ENCODE measurements around the gene VASH2. TPM values are rescaled to one million over a fixed set of nuclear protein-coding genes. Genes with fewer than 3 reads are reported as not detected.
A peak's percentile ranks its signal among the peaks of the same experiment; 100 is the strongest.

VASH2 gene
- total RNA-seq, 6 experiments from 2014 or later = 0.10 TPM; not detected in 5

DNA sequence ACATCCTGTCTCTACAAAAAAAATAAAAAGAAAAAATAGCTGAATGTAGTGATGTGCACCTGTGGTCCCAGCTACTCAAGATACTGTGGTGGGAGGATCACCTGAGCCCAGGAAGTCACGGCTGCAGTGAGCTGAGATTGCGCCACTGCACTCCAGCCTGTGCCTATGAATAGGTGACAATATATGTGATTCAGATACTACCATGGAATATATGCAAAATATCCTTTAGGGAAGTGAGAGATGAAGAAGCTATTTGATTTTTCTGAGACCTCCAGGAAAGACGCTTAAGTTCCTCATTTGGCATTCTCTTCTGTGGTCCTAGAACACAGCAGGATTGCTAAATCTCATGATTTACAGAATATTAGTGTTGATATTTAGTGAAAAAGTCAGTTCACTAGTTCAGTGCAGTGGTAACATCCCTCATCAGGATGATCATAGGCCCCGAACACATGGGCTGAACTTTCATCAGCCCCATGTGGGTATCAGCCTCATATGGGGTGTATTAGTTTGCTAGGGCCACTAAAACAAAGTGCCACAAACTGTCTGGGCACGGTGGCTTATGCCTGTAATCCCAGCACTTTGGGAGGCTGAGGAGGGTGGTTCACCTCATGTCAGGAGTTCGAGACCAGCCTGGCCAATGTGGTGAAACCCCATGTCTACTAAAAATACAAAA is 6.0 kb upstream of the VASH2 start:
- H3K4me1 Mint-ChIP-seq (ENCODE audit: low read depth) = no peaks in the 10 kb centered on the region
- H3K4me3 Mint-ChIP-seq = no peak overlapping the region
- H3K9me3 Mint-ChIP-seq = peaks cover 11% of the 10 kb centered on the region
- H3K36me3 Mint-ChIP-seq (ENCODE audit: low read depth) = peaks cover 8% of the 10 kb centered on the region; the same call in 1 of the 2 replicates
- TF ChIP-seq, protein P1, sequence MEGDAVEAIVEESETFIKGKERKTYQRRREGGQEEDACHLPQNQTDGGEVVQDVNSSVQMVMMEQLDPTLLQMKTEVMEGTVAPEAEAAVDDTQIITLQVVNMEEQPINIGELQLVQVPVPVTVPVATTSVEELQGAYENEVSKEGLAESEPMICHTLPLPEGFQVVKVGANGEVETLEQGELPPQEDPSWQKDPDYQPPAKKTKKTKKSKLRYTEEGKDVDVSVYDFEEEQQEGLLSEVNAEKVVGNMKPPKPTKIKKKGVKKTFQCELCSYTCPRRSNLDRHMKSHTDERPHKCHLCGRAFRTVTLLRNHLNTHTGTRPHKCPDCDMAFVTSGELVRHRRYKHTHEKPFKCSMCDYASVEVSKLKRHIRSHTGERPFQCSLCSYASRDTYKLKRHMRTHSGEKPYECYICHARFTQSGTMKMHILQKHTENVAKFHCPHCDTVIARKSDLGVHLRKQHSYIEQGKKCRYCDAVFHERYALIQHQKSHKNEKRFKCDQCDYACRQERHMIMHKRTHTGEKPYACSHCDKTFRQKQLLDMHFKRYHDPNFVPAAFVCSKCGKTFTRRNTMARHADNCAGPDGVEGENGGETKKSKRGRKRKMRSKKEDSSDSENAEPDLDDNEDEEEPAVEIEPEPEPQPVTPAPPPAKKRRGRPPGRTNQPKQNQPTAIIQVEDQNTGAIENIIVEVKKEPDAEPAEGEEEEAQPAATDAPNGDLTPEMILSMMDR (IDR thresholded peaks at IDR 0.05) = no peak
- peaks cover 22% of the 10 kb centered on the region for H3K27me3 Mint-ChIP-seq (ENCODE audit: insufficient read depth)
- DNase-seq = no peak
- no peak overlapping the region for H3K27ac Mint-ChIP-seq

DNA sequence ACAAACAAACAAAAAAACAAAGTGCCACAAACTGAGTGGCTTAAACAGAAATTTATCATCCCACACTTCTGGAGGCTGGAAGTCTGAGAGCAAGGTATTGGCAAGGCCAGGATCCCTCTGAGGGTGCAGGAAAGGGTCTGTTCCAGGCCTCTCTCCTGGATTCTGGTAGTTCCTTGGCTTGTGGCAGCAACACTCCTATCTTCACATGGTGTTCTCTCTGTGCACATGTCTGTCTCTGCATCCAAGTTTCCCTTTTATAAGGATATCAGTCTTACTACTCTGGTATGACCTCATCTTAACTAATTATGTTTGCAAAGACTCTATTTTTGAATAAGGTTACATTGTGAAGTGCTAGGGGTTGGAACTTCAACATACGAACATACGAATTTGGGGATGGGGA is 5.3 kb upstream of the VASH2 start:
- no peak for DNase-seq
- Mint-ChIP-seq H3K27me3 (ENCODE audit: insufficient read depth) (peaks cover 28% of the 10 kb centered on the region), H3K9me3 (peaks cover 4% of the 10 kb centered on the region), H3K4me1 (ENCODE audit: low read depth) (peaks cover 3% of the 10 kb centered on the region; the same call in 1 of the 2 replicates), H3K36me3 (ENCODE audit: low read depth) (peaks cover 4% of the 10 kb centered on the region; the same call in 1 of the 2 replicates), H3K27ac (no peak overlapping the region), H3K4me3 (no peak overlapping the region)
- TF ChIP-seq, protein P1 (IDR thresholded peaks at IDR 0.05) = no peak

DNA sequence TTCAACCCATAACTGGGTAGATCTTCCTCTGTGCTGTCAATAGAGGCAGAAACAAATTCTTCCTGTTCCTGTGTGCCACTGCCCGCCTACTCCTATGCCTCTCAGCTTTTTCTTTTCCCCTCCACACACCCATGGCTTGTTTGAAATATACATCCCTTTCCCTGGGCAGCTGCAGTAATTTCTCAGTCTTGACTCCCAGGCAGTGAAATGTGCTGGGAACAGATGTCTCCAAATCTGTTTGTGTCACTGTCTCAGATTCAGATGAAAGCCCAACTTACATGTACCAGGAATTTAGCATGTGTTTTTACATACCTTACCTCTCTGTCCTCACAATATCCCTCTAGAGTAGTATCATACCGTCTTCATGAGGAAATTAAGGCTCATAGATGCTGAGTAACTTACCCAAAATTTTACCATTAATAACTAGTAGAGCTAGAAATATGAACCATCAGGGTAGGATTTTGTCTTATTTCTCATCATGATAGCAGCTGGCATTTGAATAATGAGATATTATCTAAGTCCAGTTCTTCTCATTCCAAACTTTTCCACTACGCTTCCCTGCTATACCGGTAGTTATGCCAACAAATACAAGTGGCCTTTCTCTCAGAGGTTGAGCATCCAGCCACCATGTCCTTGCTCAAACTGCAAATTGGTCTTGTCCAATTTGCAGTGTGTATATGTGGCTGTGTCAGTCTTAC is 4.7 kb upstream of the VASH2 start:
- peaks cover 32% of the 10 kb centered on the region for H3K27me3 Mint-ChIP-seq (ENCODE audit: insufficient read depth)
- no peak for DNase-seq
- no peak overlapping the region for H3K4me3 Mint-ChIP-seq
- H3K9me3 Mint-ChIP-seq = no peaks in the 10 kb centered on the region
- TF ChIP-seq, protein P1 (IDR thresholded peaks at IDR 0.05) = no peak
- no peaks in the 10 kb centered on the region for H3K36me3 Mint-ChIP-seq (ENCODE audit: low read depth)
- H3K27ac Mint-ChIP-seq = no peak overlapping the region
- H3K4me1 Mint-ChIP-seq (ENCODE audit: low read depth) = peaks cover 7% of the 10 kb centered on the region; the same call in 1 of the 2 replicates

DNA sequence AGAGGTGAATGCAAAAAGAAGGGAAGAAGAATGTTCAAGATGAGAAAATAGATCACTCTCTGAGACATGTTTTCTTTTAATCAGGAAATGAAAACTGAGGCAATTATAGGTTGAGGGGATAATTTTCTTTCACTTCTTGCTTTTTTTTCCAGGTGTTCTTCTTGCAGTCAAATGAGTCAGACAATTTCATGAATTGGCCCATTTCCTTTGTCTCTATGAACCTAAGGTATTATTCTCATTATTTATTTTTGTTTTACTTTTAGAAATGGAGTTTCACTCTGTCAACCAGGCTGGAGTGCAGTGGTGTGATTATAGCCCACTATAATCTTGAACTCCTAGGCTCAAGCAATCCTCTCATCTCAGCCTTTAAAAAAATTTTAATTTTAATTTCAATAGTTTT is 3.5 kb upstream of the VASH2 start:
- Mint-ChIP-seq H3K36me3 (ENCODE audit: low read depth) (no peaks in the 10 kb centered on the region), H3K4me3 (no peak overlapping the region), H3K27me3 (ENCODE audit: insufficient read depth) (peaks cover 33% of the 10 kb centered on the region), H3K9me3 (no peaks in the 10 kb centered on the region), H3K4me1 (ENCODE audit: low read depth) (peaks cover 7% of the 10 kb centered on the region; the same call in 1 of the 2 replicates), H3K27ac (no peak overlapping the region)
- TF ChIP-seq, protein P1 (IDR thresholded peaks at IDR 0.05) = no peak
- DNase-seq = no peak

DNA sequence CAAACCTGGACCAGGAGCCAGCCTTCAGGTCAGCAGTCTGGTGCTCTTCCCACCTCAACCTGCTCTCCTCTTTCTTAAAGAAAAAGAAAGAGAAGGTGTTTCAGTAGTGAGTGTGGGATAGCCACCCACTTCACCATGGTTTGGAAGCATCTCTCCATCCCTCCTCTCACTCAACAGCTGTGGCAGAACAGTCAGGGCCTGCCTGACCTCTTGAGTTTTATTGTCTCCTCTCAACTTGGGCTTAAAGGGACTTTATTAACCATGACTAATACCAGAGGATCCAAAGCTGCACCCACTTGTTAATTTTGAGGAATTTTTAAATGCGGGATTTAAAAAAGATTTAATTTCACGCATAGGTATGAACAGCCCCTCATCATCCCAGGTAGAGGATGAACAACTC is 570 bp upstream of the VASH2 start:
- Mint-ChIP-seq H3K9me3 (no peaks in the 10 kb centered on the region), H3K36me3 (ENCODE audit: low read depth) (no peaks in the 10 kb centered on the region), H3K4me1 (ENCODE audit: low read depth) (peaks cover 13% of the 10 kb centered on the region), H3K27me3 (ENCODE audit: insufficient read depth) (peaks cover 50% of the 10 kb centered on the region), H3K27ac (no peak overlapping the region), H3K4me3 (peak overlapping the region; percentile 83)
- DNase-seq = no peak
- TF ChIP-seq, protein P1 (IDR thresholded peaks at IDR 0.05) = no peak
